ENCODE data around the gene CDYL.
A peak's percentile ranks its signal among the peaks of the same experiment; 100 is the strongest.

CDYL gene
- 18.1 to 44.7 (median 39.9) reads per million in 17 experiments for total RNA-seq

- DNase-seq, result peak; percentile 95 to 99 (median 96)
Measured at GRCh38 chr6:4776131-4776492, at the start of gene CDYL. TSS of gene CDYL (plus strand) at chr6:4776404. CDS start at chr6:4776784, 380 bp downstream.

DNA sequence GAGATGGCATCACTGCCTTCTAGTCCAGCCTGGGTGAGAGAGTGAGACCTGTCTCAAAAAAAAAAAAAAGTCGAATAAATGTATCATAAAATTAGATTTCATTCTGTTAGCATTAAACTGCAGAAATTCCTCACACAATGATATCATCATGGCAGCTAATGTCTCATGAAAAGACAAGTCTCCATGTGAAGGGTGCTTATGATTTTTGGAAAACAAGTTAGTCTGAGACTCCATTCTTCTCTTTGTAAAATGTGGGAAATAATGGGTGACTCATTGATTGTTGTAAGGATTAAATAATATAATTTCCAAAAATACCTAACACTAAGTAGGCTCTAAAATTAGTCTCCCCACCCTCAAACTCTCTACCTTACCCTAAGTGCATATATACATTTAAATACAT, 49.6 kb upstream of the CDYL start:
- no peak for DNase-seq

- DNase-seq, result no peak
Measured at GRCh38 chr6:4727217-4727616, 49.0 kb upstream of the CDYL start.

DNA sequence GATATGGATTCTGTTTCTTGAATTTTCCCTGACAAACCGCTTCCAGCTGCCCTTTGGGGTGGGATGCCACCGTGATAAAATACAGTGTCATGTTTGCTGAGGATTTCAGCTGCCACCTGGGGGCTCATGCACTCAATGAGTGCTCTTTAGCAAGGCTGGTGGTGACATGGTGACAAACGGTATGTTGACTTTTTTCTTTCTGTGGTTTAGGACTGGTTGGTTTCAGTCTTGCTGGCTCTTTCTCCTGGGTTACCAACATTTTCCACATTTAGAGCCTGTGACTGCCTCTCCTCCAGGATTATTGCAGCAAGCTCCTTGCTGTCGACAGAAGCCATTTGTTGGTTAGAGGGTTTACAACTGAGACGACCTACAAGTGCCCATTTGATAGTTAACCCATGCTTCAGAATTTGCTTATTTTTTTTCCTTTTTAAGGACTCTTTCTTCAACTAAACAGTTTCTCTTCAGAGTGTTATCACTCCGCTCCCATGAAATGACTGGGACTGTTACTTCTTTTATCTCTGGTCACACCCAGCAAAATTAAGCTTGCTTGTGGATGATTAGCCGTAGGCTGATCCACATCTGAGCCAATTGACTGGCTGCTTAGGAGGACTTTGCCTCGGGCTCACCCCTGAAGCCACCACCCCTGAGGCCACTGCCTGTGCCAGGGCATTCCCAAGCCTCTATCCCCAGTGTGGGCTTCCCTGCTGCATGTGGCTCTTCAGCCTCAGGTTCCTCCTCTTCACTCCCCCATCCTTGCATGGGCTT, 48.4 kb upstream of the CDYL start:
- no peak for DNase-seq

- DNase-seq, result no peak
Measured at GRCh38 chr6:4728436-4728769, 47.8 kb upstream of the CDYL start.

GRCh38 chr6:4728926-4729325, 47.3 kb upstream of the CDYL start:
- no peak for DNase-seq

- DNase-seq, result no peak
Measured at GRCh38 chr6:4731996-4732395, 44.2 kb upstream of the CDYL start.

GRCh38 chr6:4732691-4733315, 43.4 kb upstream of the CDYL start:
- DNase-seq, result peak in 3 of 4 experiments; percentile 38 to 46 (median 40)

DNA sequence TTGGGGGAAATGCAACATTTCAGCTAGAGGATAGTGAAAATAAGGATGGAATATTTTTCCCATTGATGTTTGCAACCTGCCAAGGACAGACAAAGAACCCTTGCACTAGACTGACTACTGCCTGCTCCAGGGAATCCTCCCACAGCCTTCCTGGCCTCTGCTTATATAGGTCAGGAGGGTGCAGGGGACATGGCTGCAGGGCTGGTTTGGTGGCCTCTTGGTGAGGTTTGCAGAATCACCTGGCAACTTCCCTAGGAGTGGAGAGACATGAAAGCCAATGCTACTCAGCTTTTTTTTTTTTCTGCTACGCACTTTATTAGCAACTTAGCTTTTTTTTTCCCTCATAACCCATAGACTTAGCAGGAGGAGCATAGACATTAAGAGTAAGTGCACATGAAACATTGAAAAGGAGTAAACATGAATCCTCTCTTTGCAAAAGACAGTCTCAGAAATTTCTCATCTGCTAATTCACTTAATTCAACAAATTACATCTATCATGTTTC, 39.8 kb upstream of the CDYL start:
- DNase-seq, result no peak

- DNase-seq, result no peak
Measured at GRCh38 chr6:4740032-4740431, 36.2 kb upstream of the CDYL start.

DNA sequence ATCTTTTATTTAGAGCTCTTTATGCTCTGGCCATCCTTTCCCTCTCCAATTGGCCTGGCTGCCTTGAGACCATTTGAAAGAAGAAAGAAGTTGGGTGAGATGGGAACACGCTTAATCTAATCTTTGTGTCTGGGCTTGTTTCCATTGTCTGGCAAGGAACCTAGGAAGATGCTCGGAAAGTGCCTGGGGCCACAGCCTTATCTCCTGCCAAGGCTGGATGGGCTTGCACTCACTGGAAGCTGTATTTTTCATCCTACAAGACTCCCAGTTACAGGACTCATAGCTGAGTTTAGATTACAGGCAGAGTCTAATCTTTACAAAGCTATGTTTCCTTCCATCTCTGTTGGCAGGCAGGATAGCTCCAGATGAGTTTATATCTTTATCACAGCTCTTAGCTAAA, 33.1 kb upstream of the CDYL start:
- no peak for DNase-seq

DNA sequence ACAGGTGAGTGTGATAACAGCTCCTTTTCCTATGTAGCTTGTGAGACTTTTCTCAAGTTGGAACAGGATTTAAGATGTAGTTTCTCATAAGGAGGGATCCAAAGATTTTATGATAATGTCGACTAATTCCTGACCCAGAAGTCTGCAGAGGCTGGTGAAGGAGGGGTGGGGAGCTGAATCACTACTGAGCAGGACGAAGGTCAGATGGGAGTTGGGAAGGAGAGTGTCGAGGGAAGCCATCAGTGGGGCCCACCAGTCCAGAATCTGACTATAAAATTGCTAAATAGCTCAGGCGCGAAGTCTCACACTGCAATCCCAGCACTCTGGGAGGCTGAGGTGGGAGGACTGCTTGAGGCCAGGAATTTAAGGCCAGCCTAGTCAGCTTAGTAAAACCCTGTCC, 32.3 kb upstream of the CDYL start:
- DNase-seq, result no peak

DNA sequence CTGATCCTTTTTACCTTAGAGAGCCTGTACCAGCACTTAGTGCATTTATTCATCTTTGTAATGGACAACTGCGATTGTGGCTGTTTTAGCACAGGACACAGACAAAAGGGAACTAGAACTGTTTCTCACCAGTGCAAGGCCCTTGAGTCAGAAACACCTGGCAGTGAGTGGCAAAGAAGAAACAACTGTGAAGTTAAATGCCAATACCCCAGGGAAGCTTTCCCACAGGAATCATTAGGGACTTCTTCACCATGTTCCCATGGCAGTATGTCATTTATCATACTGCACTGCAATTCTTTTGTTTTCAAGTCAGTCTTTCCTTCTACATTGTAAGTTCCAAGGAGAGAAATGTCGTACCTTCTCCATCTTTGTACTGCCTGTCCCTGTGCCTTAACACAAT, 28.6 kb upstream of the CDYL start:
- DNase-seq, result no peak

- no peak for DNase-seq
Measured at GRCh38 chr6:4751823-4752464, 24.3 kb upstream of the CDYL start.

DNA sequence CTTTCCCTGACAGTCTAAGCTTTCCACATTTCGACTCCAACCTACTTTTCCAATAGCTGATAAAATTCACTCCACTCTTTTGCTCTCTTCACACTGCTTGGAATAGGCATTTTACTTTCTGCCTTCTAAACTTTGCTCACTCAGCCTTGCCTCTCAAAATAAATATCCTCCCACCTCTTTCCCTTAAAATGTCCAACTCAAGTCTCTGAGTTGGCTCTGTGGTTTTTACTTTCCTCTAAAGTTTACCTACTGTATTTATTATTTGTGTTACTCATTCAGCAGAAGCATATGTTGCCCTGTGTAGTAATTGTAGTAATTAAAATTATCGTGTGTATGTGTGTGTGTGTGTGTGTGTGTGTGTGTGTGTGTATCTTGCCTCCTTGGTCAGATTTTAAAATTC, 20.0 kb upstream of the CDYL start:
- no peak for DNase-seq

DNA sequence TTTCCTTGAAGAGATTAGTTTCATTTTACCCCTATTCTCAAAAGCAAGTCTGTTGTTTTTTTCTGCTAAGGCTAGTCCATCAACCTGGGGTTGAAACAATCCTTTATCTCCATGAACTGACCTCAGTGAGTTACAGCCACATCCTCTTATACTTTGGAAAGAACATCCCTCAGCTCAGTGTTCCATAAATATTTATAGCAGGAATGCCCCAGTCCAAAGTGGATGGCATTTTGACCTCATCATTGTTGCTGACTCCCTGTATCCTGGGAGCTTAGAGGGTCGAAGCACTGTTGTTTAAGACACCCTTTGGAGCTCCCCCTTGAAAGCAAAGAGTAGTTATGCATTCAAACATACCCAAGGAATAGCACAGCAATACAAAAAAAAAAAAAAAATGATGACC, 16.2 kb upstream of the CDYL start:
- DNase-seq, result no peak

DNA sequence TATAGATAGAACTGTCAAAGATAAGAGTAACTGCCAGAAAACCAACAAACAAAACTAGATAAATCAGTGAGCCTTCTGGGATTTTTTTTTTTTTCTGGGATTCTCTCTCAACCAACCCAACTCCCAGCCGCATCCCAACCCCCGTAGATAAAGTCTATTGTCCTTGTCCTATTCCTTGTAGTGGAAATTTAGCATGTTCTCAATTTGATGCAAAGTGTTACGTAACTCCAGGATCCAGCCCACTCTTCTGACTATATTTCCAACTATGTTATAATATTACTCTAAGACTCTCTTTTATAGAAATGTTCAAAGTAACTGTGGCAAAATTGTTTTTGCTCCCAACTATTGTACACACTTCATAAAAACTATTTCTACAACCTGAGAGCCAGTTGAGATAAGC, 15.4 kb upstream of the CDYL start:
- no peak for DNase-seq

DNA sequence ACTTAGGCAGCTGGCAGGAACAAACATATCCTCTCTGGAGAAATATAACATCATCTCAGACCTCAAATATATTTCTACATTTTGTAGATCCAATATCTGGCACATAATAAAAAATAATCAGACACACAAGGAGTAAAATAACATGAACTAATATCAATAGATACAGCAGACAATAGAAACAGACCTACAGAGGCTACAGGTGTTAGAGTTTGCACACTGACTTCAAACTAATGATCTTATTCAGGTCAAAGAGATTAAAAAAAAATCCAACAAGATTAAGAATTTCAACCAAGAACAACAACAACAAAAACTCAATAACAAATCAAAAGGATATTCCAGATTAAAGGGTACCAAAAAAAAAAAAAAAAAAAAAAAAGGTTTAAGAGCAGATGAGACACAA, 13.9 kb upstream of the CDYL start:
- DNase-seq, result no peak

GRCh38 chr6:4763921-4764320, 12.3 kb upstream of the CDYL start:
- no peak for DNase-seq

- no peak for DNase-seq
Measured at GRCh38 chr6:4768815-4769214, 7.4 kb upstream of the CDYL start.

DNA sequence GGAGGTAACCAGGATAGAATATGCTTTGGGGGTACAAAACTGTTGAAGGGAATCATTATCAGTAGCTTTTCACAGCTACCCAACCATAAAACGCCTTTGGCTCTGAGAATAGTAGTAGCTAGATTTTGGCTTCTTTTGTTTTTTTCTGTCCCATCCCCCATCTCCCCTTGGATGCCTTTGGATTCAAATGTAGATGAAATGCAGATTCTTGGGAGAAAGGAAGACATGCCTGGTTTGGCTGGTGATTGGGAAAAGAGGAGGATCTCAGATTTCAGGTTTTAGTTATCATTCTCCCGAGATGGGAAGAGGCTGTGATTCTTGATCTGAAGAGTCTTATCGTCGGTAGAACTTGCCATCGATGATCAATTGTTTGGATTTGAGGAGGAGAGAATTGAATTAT, 3.5 kb upstream of the CDYL start:
- no peak for DNase-seq

- no peak for DNase-seq
Measured at GRCh38 chr6:4773181-4773580, 3.0 kb upstream of the CDYL start.

GRCh38 chr6:4774296-4774695, 1.9 kb upstream of the CDYL start:
- DNase-seq, result no peak

Data from suppressor macrophage (primary cell).